Renal cortex interstitium (tissue), 11 donors: Measurements from ENCODE around the gene PRM3. TPM values are rescaled to one million over a fixed set of nuclear protein-coding genes. Genes with fewer than 3 reads are reported as not detected.
A peak's percentile ranks its signal among the peaks of the same experiment; 100 is the strongest.
"Not testable (repeated sequence)": the region's sequence is repeated elsewhere in the genome, so short reads cannot be mapped to it uniquely, and the experiment has no call there.

Source experiments
- DNase-seq, 11 donors: peaks; one replicate each; pipeline ENCODE4 v3.0.0-alpha.2; 2013; ENCODE audit warnings: low read depth in 9 of 11, low spot score in 4 of 11; ENCODE audit errors: extremely low read depth in 1 of 11
- polyA plus RNA-seq, 3 donors: library from polyadenylated mRNA; unstranded; fragments of 120-200 nt; gene quantifications; one replicate each; pipeline ENCODE4 v1.2.1, GENCODE V29; 2013; ENCODE audit not compliant: insufficient read length in 3 of 3

PRM3 gene
- polyA plus RNA-seq, 3 donors: not detected

DNA sequence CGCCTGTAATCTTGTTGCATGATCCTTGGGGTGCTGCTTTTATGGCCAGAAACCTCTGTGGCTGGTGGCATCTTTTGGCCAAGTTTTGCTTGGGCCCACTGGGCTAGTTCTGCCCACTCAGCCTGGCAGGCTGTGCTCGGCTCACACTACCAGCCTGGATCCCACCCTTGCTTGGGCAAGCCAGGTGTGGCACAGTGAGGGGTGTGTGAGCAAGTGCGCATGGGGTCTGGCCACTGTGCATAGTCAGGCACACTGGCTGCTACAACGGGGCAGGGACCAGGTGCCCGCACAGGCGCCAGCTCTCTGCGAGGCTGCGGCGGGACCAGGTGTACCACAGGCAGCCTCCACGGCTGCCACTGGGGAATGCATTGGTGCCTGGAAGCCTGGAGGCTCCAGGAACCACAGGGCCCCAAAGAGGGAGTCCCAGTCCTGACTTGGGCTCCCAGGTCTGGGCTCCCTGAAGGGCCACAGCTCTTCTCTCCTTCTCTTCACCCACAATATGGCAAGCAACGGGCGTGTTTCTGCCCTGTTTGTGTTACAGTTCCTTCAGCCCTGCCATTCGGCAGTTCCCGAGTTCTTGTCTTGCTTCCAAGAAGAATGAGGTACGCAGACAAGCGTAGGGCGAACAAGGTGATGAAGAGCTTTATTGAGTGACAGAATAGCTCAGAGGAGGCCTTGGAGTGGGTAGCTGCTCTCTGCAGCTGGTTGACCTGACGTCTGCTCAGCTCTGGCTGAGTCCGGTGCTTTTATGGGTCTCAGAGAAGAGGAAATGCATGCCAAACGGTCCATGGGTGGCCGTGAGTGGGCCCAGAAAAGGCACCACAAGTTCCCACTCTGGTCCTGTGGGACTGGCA is 34.4 kb upstream of the PRM3 start:
- no peak for DNase-seq

DNA sequence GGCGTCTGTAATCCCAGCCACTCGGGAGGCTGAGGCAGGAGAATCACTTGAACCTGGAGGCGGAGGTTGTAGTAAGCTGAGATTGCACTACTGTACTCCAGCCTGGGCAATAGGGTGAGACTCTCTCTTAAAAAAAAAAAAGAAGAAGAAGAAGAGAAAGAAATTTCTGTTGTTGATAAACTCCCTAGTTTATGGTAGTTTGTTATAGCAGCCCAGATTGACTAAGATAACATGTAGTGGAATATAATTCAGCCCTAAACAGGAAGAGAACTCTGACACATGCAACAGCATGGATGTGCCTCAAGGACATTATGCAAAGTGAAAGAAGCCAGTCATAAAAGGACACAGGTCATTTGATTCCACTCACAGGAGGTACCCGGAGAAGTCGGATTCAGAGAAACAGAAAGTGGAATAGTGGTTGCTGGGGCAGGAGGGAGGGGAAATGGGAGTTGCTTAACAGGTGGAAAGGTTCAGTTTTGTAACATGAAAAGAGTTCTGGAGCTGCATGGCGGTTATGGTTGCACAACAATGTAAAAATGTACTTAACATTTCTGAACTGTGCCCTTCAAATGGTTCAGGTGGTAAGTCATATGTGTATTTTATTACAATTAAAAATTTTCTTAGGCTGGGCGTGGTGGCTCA is 33.7 kb upstream of the PRM3 start:
- DNase-seq: no peak

DNA sequence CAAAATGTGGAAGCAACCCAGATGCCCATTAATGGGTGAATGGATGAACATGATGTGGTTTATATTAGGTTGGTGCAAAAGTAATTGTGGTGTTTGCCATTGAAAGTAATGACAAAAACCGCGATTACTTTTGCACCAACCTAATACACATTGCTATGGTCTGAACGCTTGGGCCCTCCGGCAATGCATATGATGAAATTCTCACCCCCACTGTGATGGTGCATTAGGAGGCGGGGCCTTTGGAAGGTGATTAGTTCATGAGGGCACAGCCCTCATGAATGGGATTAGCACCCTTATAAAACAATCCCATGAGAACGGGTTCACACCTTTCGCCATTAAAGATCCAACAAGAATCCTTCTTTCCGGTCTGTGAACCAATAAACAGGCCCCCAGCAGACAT is 33.0 kb upstream of the PRM3 start:
- no peak for DNase-seq

DNA sequence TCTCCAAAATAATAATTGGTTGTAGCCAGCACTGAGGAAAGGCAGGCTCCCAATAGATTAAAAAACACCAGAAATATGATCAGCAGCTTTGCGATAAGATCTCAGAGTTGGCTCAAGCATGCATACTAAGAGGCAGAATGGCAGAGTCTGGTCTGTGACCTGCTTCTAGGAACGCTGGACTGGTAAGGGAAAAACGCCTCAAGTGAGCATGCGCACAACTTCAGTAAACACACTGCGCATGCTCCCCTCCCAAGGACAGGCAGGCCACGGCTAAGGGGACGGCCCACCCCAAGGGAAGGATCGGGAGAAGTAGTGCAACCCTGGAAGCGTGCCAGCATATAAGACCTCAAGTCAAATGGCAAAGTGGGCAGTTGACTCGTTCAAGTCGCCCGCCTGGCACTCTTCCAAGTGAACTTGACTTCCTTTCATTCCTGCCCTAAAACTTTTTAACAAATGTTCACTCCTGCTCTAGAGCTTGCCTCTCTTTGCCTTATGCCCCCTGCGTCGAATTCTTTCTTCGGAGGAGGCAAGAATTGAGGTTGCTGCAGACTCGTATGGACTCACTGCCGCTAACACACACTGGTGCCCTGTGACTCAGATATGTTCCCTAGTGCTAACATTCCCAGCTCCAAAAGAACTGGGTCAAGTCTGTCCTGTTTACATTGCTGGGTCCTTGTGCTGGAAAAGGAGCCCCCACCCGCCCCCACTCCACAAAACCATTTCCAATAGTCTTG is 30.1 kb upstream of the PRM3 start:
- DNase-seq: peak in 1 of 11 donors; percentile 29

DNA sequence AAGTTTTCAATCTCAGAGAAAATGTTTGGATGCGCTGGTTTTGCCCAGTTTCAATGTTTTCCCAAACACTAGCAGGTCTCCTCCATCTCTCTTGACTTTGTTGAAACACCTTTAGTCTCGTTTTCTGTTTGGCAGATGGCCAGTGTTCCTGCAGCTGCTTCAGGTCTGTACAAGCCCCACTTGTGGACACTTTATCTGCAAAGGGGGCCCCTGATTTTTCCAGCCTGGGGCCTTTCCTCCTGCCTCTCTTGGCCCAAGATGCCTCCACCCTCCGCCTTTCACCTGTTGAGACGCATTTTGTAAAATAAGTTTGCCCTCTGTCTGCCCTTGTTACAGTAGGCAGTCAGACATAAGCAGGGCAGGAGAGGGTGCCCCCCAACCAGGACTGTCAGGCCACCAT is 29.5 kb upstream of the PRM3 start:
- DNase-seq: no peak

DNA sequence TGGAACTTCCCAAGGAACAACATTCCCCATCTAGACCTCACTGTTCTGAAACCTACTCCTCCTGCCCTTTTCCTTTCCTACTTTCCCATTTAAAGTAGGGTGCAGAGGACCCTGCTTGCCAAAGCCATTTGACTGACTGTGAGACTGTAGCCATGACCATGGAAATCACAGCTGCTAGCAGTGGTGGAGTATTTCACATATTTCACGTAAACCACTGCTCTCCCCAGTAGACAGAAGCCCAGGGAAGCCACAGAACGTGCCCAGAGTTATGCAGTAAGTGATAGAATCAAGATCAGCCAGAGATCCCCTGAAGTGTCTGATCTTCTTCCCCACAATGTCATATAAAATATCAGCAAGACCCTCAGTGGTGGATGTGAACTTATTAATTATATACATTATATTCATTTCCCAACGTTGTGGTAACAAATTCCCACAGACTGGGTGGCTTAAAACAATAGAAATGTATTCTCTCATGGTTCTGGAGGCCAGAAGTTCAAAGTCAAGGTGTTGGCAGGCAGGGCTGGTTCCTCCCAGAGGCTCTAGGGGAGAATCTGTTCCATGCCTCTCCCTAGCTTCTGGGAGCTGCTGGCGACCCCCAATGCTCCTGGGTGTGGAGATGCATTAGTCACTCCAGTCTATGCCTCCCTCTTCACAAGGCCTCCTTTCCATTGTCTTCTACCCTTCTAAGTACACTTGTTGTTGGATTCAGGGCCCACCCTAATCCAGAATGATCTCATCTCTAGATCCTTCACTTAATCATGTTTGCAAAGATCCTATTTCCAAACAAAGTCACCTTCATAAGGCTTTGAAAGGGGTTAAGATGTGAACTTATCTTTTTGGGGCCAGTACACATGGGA is 28.4 kb upstream of the PRM3 start:
- no peak for DNase-seq

DNA sequence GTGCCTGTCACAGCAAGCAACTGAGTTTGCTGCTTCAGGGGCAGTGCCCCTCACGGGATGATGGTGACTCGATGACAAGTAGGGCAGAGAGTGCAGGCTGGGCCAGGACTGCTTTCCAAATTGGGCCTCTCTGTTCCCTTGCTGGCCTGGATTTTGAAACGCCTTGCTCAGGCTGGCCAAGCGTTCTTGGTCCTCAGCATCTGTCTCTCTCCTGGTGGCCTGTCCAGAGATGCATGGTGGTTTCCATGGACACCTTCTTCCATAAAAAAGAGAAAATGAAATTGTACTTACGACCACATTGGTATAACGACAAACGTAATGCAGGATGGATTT is 27.1 kb upstream of the PRM3 start:
- no peak for DNase-seq

DNA sequence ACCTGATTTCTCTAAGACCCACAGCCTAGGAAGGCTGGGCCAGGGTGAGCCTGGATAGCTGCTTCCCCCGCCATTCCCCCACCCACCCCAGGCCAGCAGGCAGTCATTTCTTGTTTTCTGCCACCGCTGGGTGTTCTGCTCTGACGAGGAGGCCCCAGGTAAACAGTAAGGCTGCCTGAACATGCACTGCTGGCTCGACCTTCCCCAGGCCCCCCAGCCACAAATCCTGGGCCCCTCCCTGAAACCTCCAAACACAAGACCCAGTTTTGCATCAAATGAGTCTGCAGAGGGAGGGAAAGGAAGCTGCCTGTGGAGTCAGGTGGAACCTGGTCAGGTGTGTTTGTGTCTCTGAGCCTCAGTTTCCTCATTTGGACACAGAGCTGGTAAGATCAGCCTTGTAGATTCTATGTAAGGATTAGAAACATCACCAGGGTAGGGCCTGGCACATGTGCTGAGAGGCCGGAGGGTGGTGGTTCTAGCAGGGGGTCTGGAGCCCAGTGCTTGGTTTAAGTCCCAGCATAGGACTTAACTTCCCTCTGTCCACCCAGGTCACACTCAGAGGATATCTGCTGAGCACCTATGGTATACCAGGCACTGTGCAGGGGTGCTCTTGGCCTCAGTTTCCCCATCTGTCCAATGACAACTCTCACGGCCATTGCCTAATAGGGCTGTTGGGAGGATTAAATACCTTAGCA is 26.6 kb upstream of the PRM3 start:
- DNase-seq: no peak

DNA sequence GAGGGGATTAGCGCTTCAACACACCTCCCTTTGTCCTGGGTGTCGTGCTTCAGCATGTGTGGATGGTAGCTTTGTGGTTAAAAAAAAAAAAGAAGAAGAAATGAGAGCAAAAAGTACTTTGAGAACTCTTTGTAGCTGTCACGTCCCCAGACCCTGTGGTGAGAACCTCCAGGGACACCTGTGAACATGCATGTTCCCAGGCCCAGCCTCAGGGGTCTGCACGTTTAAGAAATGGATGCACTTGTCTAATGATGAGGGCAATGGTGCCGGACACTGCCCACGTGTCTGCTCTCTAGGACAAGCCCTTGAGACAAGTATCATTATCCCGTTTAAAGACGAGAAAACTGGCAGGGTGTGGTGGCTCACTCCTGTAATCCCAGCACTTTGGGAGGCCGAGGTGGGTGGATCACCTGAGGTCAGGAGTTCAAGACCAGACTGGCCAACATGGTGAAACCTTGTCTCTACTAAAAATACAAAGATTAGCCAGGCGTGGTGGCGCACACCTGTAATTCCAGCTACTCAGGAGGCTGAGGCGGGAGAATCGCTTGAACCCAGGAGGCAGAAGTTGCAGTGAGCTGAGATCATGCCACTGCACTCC is 25.6 kb upstream of the PRM3 start:
- not testable (repeated sequence) for DNase-seq

DNA sequence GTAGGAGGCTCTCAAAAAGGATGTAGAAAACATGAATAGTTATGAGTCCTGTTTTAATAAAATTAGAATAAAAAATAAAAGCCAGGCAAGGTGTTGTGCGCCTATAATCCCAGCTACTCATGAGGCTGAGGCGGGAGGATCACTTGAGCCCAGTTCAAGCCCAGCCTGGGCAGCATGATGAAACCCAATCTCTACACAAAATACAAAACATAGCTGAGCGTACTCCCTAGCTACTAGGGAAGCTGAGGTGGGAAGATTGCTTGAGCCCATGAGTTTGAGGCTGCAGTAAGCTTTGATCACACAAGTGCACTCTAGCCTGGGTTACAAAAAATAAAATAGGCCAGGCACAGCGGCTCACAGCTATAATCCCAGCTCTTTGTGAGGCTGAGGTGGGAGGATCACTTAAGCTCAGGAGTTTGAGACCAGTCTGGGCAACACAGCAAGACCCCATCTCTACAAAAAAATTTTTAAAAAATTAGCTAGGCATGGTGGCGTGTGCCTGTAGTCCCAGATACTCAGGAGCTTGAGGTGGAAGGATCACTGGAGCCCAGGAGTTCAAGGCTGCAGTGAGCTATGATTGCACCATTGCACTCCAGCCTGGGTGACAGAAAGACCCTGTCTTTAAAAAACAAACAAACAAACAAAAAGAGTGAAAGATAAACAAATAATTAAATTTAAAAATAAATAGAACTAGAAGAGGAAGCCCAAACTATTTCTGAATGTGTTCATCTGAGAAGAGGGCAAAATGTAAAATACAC is 24.9 kb upstream of the PRM3 start:
- DNase-seq: no peak

DNA sequence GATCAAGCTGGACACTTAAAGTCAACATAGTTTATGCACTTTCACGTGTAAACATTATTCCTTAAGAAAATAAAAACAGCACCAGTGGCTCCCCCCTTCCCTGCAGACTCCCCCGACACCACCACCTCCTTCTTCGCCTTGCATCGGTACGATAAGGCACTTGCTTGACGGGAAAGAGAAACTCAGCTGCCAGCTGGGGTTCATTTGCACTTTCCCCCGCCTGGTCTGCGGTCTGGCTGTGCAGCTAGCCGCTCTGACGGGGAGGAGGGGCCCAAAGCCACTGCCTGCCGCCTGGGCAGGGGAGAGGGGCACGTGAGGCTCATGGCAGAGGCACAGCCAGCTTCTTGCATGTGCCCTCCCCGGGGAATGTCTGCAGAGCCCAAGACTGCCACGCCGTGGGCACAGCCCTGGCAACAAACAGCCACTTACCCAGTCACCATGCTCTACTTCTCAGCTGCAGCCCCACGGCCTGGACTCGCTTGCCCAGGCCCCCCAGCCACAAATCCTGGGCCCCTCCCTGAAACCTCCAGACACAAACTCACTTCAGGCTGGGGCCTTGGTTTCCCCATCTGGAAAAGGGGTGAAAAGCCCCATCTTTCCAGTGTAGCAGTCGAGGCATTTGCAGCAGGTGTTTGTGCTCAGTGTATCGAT is 24.2 kb upstream of the PRM3 start:
- peak in 3 of 11 donors; percentile 56 to 67 (median 61) for DNase-seq

DNA sequence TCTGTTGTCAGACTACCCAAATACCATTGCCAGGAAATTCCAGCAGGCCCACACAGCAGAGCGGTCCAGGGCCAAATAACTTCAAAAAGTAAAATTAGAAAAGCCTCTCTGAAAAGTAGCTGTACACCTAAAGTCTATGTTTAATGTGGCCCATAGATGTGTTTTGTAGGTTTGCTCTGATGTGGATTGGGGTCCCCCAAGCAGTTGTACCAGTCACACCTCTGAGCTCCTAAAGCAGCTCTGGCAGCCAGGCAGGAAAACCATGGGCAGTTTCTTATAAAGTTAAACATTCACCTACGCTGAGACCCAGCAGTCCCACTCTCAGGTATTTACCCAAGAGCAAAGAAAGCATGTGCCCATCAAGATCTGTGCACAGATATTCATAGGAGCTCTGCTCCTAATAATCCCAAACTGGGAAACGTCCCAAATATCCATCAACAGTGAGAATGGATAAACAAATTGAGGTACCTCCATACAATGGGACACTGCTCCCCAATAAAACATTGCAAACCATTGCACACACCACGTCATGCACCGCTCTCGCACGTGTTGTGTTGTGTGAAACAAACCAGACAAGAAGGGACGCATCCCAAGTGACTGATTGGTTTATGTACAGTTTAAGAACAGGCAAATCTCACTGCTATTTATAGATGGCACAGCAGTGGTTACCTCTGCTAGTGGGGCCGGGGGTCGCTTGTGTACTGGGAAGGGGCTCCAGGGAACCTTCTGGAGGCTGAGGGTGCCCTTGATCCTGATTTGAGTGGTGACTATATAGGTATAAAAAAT is 23.5 kb upstream of the PRM3 start:
- DNase-seq: no peak

DNA sequence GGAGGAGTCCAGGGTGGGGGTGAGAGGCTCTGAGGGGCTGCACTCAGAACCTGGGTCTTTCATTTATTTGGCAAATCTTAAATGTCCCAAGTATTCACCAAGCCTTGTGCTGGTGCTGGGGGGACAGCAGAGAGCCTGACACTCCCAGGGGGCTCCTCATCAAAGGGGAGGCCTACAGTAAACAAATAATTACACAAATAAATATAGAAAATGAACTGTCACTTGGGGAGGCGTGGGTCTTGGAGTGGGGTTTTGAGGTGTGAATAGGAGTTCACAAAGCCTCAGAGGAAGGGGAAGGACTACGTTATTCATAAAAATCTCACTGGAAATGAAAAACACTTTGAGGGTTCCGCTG is 22.9 kb upstream of the PRM3 start:
- DNase-seq: no peak

DNA sequence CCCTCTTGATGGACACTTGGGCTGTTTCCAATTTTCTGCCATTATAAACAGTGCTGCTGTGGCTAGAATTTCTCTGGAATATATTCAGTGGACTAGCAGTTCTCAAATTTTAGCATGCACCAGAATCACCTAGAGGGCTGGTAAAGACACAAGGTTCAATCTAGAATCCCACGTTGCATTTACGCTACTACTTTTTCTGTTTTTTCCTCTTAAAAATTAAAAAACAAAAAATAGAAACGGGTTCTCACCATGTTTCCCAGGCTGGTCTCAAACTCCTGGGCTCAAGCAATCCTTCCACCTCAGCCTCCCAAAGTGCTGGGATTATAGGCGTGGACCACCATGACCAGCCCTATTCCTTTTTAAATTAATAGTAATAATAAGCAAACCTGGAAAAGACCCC is 22.2 kb upstream of the PRM3 start:
- no peak for DNase-seq

DNA sequence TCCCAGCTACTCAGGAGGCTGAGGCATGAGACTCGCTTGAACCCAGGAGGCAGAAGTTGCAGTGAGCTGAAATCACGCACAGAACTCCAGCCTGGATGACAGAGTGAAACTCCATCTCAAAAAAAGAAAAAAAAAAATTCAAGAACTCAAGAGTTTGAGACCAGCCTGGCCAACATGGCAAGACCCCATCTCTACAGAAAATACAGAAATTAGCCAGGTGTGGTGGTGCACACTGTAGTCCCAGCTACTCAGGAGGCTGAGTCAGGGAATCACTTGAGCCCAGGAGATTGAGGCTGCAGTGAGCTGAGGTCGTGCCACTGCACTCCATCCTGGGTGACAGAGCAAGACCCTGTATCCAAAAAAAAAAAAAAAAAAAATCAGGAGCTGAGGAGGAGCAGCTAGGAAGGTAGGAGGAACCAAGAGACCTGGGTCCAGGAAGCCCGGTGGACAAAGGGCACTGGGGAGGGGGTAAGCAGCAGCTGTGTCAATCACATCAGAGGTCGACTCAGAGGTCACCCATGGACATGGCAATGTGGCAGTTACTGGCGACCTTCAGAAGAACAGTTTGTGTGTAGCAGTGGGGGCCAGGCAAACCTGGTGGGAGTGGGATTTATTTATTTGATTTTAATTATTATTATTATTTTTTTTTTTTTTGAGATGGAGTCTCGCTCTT is 18.8 kb upstream of the PRM3 start:
- no peak for DNase-seq

DNA sequence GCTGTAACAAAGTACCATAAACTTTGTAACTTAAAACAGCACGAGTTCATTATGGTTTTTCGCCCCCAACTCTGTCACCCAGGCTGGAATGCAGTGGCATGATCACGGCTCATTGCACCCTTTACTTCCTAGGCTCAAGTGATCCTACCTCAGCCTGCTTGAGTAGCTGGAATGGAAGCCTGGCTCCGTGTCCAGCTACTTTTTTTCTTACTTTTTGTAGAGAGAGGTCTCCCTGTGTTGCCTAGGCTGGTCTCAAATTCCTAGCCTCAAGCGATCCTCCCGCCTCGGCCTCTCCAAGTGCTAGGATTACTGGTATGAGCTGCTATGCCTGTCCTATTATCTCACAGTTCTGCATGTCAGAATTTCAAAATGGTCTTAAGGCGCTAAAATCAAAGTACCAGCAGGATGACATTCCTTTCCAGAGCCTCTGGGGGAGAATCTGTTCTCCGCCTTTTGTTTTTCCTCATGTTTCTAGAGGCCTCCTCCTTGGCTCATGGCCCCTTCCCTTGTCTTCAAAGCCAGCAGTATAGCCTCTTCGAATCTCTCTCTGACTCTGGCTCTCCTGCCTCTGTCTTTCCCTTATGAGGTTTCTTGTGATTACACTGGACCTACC is 17.8 kb upstream of the PRM3 start:
- peak in 4 of 11 donors; percentile 44 to 83 (median 54) for DNase-seq
